VCaP (cell line): ENCODE results near the gene IKBIP.

Source experiments
- H3K27ac ChIP-seq: fragments of 450-650 bp; 2 replicates; pipeline ENCODE4 v1.5.1; 2017
- CTCF ChIP-seq: fragments of 450-650 bp; conservative IDR thresholded peaks from 2 replicates; pipeline ENCODE4 v1.5.1; 2017; ENCODE audit warnings: mild to moderate bottlenecking, moderate library complexity

The IKBIP gene

GRCh38 chr12:98678236-98678945 is 33.8 kb upstream of the IKBIP start:
- H3K27ac ChIP-seq: no peak overlapping the region
- no peak for TF ChIP-seq CTCF

GRCh38 chr12:98674841-98675240 is 30.3 kb upstream of the IKBIP start:
- no peak for TF ChIP-seq CTCF
- no peak overlapping the region for H3K27ac ChIP-seq

GRCh38 chr12:98671459-98671858 is 26.9 kb upstream of the IKBIP start:
- H3K27ac ChIP-seq: no peak overlapping the region
- TF ChIP-seq CTCF: no peak

- no peak for TF ChIP-seq CTCF
- no peak overlapping the region for H3K27ac ChIP-seq
Observed at GRCh38 chr12:98669751-98670150, 25.2 kb upstream of the IKBIP start.

GRCh38 chr12:98660521-98660920 is 15.9 kb upstream of the IKBIP start:
- TF ChIP-seq CTCF: no peak
- H3K27ac ChIP-seq: no peak overlapping the region

GRCh38 chr12:98656289-98657101 is 11.9 kb upstream of the IKBIP start:
- H3K27ac ChIP-seq: no peak overlapping the region
- no peak for TF ChIP-seq CTCF

GRCh38 chr12:98653866-98654493 is 9.4 kb upstream of the IKBIP start:
- H3K27ac ChIP-seq: no peak overlapping the region
- TF ChIP-seq CTCF: peak; percentile 85
